ENCODE data around the gene SUN2.

The SUN2 gene

GRCh38 chr22:38751422-38752346, 4.1 kb downstream of the SUN2 start:
- no peak for DNase-seq

GRCh38 chr22:38751066-38751421, 4.8 kb downstream of the SUN2 start:
- no peak for DNase-seq

GRCh38 chr22:38750638-38751037, 5.2 kb downstream of the SUN2 start:
- DNase-seq: no peak

- no peak for DNase-seq
These were observed 5.7 kb downstream of the SUN2 start for GRCh38 chr22:38750104-38750503.

- no peak for DNase-seq
These were observed 7.2 kb downstream of the SUN2 start for GRCh38 chr22:38748487-38749136.

- DNase-seq: no peak
These were observed 9.9 kb downstream of the SUN2 start for GRCh38 chr22:38745676-38746460.

GRCh38 chr22:38744981-38745380, 10.8 kb downstream of the SUN2 start:
- no peak for DNase-seq

GRCh38 chr22:38742176-38742942, 13.4 kb downstream of the SUN2 start:
- no peak for DNase-seq

- DNase-seq: no peak
These were observed 14.2 kb downstream of the SUN2 start for GRCh38 chr22:38741576-38741975.

GRCh38 chr22:38741166-38741565, 14.6 kb downstream of the SUN2 start:
- no peak for DNase-seq

- DNase-seq: no peak
These were observed 15.0 kb downstream of the SUN2 start for GRCh38 chr22:38740754-38741153.

- no peak for DNase-seq
These were observed 15.6 kb downstream of the SUN2 start for GRCh38 chr22:38740116-38740723.

- no peak for DNase-seq
These were observed 16.3 kb downstream of the SUN2 start for GRCh38 chr22:38739300-38740055.

GRCh38 chr22:38738475-38739070, 17.2 kb downstream of the SUN2 start:
- DNase-seq: no peak

- no peak for DNase-seq
These were observed 18.3 kb downstream of the SUN2 start for GRCh38 chr22:38737302-38738060.

GRCh38 chr22:38736257-38736570, 19.6 kb downstream of the SUN2 start:
- no peak for DNase-seq

GRCh38 chr22:38735465-38736256, 20.1 kb downstream of the SUN2 start:
- DNase-seq: no peak

- no peak for DNase-seq
These were observed 20.7 kb downstream of the SUN2 start for GRCh38 chr22:38735126-38735464.

GRCh38 chr22:38734421-38735100, 21.2 kb downstream of the SUN2 start:
- no peak for DNase-seq
